Endothelial cell of umbilical vein (primary cell): ENCODE data around the gene CHCHD3.

Experiments
- POLR2A ChIP-seq: IDR thresholded peaks from 2 replicates; pipeline ENCODE4 v1.6.1; 2012; ENCODE audit warnings: low read depth, mild to moderate bottlenecking, control low read depth, low read length
- POLR2AphosphoS5 ChIP-seq: IDR thresholded peaks from 2 replicates; pipeline ENCODE4 v1.6.1; 2012; ENCODE audit warnings: low read depth, mild to moderate bottlenecking, control low read depth, low read length, moderate library complexity; ENCODE audit not compliant: insufficient read depth
- TF ChIP-seq, protein P1 (sequence below), 2 donors: IDR thresholded peaks; 1 replicate in 1 of 2; 2 replicates in 1 of 2; pipeline ENCODE4 v1.5.1; 2011; ENCODE audit warnings: low read length in 2 of 2, mild to moderate bottlenecking in 2 of 2, moderate library complexity in 2 of 2, control low read depth in 1 of 2, inconsistent platforms in 1 of 2, low read depth in 1 of 2; ENCODE audit not compliant: insufficient read depth in 1 of 2; ENCODE audit errors: extremely low read depth in 1 of 2

DNA sequence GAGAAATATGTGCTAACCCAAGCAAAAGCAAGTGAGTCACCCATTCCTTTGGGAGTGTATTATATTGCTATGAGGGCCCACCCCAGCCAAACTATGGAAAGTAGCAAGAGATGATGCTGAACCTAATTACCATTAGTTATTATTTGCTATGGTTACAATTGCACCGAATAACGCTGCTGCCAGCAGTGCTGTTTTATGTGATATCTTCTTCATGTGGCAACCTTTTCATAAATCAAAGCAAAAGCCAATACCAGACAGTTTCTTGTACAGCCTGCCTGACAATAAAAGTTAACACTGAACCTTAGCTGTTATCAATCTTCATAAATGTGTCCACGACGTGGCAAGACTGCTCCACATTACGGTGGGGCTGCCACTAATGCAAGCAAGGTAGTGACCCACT lies 263.9 kb downstream of the CHCHD3 start:
- TF ChIP-seq, protein P1, sequence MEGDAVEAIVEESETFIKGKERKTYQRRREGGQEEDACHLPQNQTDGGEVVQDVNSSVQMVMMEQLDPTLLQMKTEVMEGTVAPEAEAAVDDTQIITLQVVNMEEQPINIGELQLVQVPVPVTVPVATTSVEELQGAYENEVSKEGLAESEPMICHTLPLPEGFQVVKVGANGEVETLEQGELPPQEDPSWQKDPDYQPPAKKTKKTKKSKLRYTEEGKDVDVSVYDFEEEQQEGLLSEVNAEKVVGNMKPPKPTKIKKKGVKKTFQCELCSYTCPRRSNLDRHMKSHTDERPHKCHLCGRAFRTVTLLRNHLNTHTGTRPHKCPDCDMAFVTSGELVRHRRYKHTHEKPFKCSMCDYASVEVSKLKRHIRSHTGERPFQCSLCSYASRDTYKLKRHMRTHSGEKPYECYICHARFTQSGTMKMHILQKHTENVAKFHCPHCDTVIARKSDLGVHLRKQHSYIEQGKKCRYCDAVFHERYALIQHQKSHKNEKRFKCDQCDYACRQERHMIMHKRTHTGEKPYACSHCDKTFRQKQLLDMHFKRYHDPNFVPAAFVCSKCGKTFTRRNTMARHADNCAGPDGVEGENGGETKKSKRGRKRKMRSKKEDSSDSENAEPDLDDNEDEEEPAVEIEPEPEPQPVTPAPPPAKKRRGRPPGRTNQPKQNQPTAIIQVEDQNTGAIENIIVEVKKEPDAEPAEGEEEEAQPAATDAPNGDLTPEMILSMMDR (IDR thresholded peaks at IDR 0.05; ENCODE audit: extremely low read depth in 1 of 2, insufficient read depth in 1 of 2, low read depth in 1 of 2, low read length in 2 of 2), result no peak
- no peak for TF ChIP-seq POLR2AphosphoS5
- TF ChIP-seq POLR2A, result no peak
